GM13976 (cell line): ENCODE data around the gene CADM1.
A peak's percentile ranks its signal among the peaks of the same experiment; 100 is the strongest.

Experiments
- DNase-seq: peaks from one replicate; pipeline ENCODE4 v3.0.0; 2012; ENCODE audit warnings: low spot score
- in situ Hi-C: fragments of 300-500 bp; cut with MboI; formaldehyde crosslinking; loops from one replicate; pipeline ENCODE4 v1.12.0; 2022; ENCODE audit warnings: low sequenced_read_pairs, mixed read lengths, inconsistent platforms; ENCODE audit not compliant: unreplicated experiment
- TF ChIP-seq, protein P1 (sequence below): IDR thresholded peaks from 2 replicates; pipeline ENCODE4 v1.5.1; 2012; ENCODE audit warnings: borderline replicate concordance, mild to moderate bottlenecking; ENCODE audit not compliant: insufficient read depth; ENCODE audit errors: extremely low read depth, missing control alignments, control extremely low read depth

Gene CADM1

DNA sequence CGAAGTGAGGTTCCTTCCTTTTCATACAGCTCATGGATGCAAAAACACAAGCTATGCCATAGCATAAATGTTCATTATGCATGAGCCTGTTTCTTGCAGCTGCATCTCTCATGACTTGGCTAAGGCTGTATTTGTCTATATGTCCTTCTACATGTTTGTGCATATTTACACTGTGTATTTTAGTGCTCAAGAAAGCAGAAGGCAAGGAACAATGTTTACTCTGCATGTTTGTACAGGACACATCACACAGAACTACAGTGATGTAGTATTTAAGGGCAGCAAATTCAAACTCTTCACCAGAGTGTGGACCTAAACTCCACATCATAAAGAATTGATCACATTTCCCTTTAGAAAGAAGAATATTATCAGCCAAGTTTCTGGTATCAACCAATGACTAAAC, 170.3 kb downstream of the CADM1 start:
- no peak for DNase-seq
- in situ Hi-C loops, result loop anchor here (10.0 to 25.0 kb wide), 4 partner anchors 161 to 951 kb away; no protein-coding TSS in a partner anchor
- TF ChIP-seq, protein P1, sequence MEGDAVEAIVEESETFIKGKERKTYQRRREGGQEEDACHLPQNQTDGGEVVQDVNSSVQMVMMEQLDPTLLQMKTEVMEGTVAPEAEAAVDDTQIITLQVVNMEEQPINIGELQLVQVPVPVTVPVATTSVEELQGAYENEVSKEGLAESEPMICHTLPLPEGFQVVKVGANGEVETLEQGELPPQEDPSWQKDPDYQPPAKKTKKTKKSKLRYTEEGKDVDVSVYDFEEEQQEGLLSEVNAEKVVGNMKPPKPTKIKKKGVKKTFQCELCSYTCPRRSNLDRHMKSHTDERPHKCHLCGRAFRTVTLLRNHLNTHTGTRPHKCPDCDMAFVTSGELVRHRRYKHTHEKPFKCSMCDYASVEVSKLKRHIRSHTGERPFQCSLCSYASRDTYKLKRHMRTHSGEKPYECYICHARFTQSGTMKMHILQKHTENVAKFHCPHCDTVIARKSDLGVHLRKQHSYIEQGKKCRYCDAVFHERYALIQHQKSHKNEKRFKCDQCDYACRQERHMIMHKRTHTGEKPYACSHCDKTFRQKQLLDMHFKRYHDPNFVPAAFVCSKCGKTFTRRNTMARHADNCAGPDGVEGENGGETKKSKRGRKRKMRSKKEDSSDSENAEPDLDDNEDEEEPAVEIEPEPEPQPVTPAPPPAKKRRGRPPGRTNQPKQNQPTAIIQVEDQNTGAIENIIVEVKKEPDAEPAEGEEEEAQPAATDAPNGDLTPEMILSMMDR, result no peak

DNA sequence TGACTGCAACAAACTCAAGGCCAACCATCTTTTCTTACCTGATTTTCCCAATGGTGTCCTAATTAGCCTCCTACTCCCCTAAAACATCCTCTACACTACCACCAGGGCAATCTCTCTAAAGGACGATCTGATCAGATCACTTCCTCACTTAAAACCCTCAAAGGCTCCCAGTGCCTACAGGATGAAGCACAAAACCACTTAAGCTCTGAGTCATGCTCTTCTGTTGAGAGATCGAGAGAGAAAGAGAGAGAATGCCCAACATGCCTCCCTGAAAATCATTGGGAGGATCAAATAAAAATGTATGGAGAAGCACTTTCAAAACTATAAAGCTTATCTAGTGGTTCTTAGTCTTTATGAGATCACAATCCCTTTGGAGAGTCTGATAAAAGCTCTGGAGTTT, 171.1 kb downstream of the CADM1 start:
- TF ChIP-seq, protein P1, result no peak
- in situ Hi-C loops, result loop anchor here (10.0 to 25.0 kb wide), 4 partner anchors 162 to 952 kb away; no protein-coding TSS in a partner anchor
- no peak for DNase-seq

DNA sequence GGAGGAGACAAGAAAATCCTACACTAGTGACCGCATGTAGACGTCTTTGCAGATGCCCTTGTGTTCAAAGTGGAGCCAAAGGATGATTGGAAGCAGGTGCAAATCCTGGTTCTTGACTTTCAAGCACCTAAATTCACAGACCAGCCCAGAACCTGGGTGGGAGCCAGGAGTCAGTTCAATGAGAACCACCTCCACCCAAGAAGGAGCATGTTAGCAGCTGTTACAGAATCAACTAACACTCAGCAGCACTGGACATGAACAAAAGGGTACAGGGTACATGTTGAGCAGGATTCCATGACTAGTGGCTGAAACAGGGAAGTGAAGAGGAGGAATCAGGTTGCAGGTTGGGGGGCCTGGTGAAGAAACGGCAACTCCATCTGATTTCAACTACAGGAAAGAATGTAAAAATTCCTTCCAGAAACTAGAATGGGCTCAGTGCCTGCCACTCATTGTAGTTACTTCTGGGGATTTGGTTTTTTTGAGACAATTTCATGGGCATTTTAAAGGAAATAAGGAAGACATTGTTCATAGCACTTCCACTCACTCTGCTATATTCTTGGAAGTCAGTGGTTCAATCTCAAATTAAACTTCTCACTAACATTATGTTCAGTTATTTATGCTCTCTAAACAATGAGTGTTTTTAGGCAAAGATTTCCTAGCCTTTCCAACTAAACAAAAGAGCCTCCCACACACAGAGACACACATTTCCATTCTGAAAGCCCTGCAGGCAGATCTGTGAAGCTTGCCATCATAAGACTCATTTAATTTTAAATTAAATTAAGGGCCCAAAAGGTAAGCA, 173.3 kb downstream of the CADM1 start:
- in situ Hi-C loops, result loop anchor here (10.0 to 25.0 kb wide), 4 partner anchors 164 to 954 kb away; no protein-coding TSS in a partner anchor
- DNase-seq, result no peak
- TF ChIP-seq, protein P1, result no peak

DNA sequence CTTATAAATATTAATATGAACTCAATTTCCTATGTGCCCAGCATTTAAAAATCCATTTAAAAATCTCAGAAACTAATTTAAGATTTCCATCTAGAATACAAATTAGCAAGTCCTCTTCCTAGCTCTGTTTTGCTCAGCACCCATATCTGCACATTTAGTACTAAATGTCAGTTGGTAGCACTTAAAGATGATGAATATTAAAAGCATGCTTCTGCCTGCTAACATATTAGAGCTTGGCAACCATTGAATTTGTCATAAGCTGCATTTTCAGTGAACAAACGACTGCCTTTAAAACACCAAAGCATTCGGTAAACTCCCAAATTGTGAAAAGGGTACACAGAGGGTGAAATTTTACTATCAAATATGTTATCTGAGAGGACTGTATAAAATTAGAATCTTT, 177.7 kb downstream of the CADM1 start:
- TF ChIP-seq, protein P1, result no peak
- no peak for DNase-seq
- in situ Hi-C loops, result loop anchor here (25.0 kb wide), 2 partner anchors 586 to 761 kb away; no protein-coding TSS in a partner anchor

DNA sequence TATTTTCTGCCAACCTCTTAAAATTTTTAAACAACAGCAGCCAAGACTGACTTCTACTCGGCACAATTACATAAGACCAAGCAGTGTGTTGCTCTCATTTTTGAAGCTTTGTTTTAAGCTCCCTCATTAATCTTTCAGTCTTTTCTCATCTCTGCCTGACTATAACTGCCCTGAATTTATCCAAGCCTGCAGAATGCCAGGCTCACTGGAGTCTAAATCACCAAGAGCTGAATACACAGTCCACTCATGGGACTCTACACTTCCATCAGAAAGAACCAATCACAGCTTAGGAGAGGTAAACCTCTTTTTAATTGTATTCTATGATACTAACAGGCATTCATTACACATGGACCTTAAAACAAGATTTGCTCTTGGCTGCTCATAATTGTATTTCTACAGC, 178.7 kb downstream of the CADM1 start:
- DNase-seq, result no peak
- TF ChIP-seq, protein P1, result no peak
- in situ Hi-C loops, result loop anchor here (25.0 kb wide), 2 partner anchors 587 to 762 kb away; no protein-coding TSS in a partner anchor

DNA sequence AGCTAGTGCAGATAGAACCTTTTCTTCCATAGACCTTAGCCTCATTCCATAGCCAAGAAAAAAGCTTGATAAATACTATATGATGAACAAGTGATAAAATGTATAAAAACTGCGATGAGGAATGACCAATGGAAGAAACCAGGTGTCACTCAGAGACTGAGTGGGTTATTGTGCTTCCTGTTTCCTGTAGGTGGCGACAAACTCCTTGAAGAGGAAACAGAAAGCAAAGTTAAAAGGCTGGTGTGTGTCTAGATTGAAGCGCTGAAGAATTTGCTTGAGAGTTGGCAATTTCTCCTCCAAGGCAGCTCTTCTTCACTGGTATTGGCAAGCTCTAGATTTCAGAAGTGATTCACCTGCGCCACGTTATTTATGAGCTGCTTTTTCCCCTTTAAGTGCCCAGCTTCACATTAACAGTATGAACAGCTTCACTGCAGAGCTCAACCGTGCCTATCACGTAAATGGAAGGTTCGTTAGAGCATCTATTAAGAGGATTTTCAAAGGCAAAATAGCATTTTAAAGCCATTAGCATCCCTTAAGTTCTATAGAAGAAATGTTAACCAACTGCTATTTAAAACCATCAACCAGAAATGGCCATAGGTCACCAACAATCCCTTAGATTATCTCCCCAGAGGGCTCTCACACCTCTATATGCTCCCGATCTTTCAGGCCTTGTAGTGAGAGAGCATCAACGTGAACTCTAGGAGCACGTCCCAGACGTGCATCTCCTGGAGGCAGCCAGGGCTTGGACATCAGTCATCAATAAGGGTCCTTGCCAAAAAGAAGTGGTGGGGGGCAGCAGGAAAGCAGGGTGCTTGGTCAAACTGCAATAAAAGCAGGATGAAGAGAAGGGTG, 179.4 kb downstream of the CADM1 start:
- peak; percentile 38 for DNase-seq
- TF ChIP-seq, protein P1, result peak; percentile 79
- in situ Hi-C loops, result loop anchor here (25.0 kb wide), 2 partner anchors 587 to 762 kb away; no protein-coding TSS in a partner anchor
